GM21528 (cell line): ENCODE results near the gene TRAF3.
A peak's percentile ranks its signal among the peaks of the same experiment; 100 is the strongest.
"Not testable (repeated sequence)": the region's sequence is repeated elsewhere in the genome, so short reads cannot be mapped to it uniquely, and the experiment has no call there.

Source experiments
- ATAC-seq: cut with Tn5 transposase; IDR thresholded peaks from one replicate; pipeline ENCODE4 v1.9.1; 2021; ENCODE audit warnings: mild to moderate bottlenecking, moderate library complexity; ENCODE audit not compliant: unreplicated experiment, low FRiP score

Gene TRAF3

GRCh38 chr14:102917469-102918211, 140.4 kb downstream of the TRAF3 start:
- no peak for ATAC-seq

- no peak for ATAC-seq
Measured at GRCh38 chr14:102918438-102918837, 141.2 kb downstream of the TRAF3 start.

- no peak for ATAC-seq
Measured at GRCh38 chr14:102920273-102920997, 143.2 kb downstream of the TRAF3 start.

- ATAC-seq = no peak
Measured at GRCh38 chr14:102920998-102921304, 143.7 kb downstream of the TRAF3 start.

GRCh38 chr14:102922490-102923200, 145.4 kb downstream of the TRAF3 start, which contains the start of gene AMN:
AMN (plus strand) TSS chr14:102922663; CDS start chr14:102922689, 26 bp downstream.
- no peak for ATAC-seq

- no peak for ATAC-seq
Measured at GRCh38 chr14:102923201-102923924, 146.1 kb downstream of the TRAF3 start.

GRCh38 chr14:102923925-102924486, 146.8 kb downstream of the TRAF3 start:
- ATAC-seq = no peak

GRCh38 chr14:102924632-102925588, 147.7 kb downstream of the TRAF3 start:
- no peak for ATAC-seq

GRCh38 chr14:102925646-102926045, 148.4 kb downstream of the TRAF3 start:
- ATAC-seq = no peak

- ATAC-seq = no peak
Measured at GRCh38 chr14:102926104-102926503, 148.9 kb downstream of the TRAF3 start.

- not testable (repeated sequence) for ATAC-seq
Measured at GRCh38 chr14:102926840-102927239, 149.6 kb downstream of the TRAF3 start.

- no peak for ATAC-seq
Measured at GRCh38 chr14:102927346-102927877, 150.2 kb downstream of the TRAF3 start.

GRCh38 chr14:102927878-102928411, 150.7 kb downstream of the TRAF3 start:
- no peak for ATAC-seq

- peak; percentile 60 for ATAC-seq
Measured at GRCh38 chr14:102928412-102929240, 151.4 kb downstream of the TRAF3 start.

- ATAC-seq = no peak
Measured at GRCh38 chr14:102929241-102930137, 152.2 kb downstream of the TRAF3 start.

GRCh38 chr14:102930138-102930752, 153.0 kb downstream of the TRAF3 start:
- ATAC-seq = no peak
